ENCODE data around the gene LHX6. TPM values are rescaled to one million over a fixed set of nuclear protein-coding genes. Genes with fewer than 3 reads are reported as not detected.
A peak's percentile ranks its signal among the peaks of the same experiment; 100 is the strongest.

The LHX6 gene
- polyA plus RNA-seq, 4 donors: 0.27 to 7.7 (median 0.78) TPM

DNA sequence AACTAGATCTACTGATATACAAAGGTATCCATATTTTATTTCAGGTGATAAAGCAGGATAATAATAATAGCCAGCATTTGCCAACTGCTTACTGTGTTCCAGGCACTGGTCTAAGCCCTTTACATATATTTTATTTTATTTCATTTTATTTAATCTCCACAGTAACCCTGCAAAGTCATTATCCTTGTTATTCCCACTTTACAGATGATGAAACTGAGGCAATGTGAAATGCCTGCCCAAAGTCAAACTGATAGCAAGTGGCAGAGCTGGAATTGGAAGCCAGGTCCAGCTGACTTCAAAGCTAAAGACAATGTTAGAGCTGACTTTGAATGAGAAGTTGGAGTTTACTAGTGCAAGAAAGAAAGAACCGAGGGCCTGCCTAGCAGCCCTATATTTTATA lies 44.2 kb downstream of the LHX6 start:
- Histone ChIP-seq H3K9me3 (ENCODE audit: control insufficient read depth in 2 of 2, insufficient read depth in 1 of 2, low read depth in 1 of 2, low read length in 1 of 2) (no peaks in the 10 kb centered on the region), H3K4me1 (ENCODE audit: control insufficient read depth in 3 of 3, insufficient read depth in 2 of 3, low read depth in 1 of 3, low read length in 2 of 3) (peaks cover 0 to 11% (median 0%) of the 10 kb centered on the region in 3 donors), H3K27ac (ENCODE audit: low read depth in 1 of 3, low read length in 2 of 3) (no peak overlapping the region), H3K27me3 (ENCODE audit: control insufficient read depth in 3 of 3, insufficient read depth in 3 of 3, low read length in 3 of 3) (peaks cover 0 to 1% (median 0%) of the 10 kb centered on the region in 3 donors), H3K4me3 (ENCODE audit: low read depth in 1 of 3, low read length in 3 of 3) (no peak overlapping the region), H3K36me3 (ENCODE audit: control insufficient read depth in 3 of 3, insufficient read depth in 2 of 3, low read depth in 1 of 3, low read length in 3 of 3) (no peaks in the 10 kb centered on the region)
- 74 to 90% (median 83%) methylated on average over 1 of the region's 1 CpG for WGBS, 3 donors
- DNase-seq (no peak), FAIRE-seq (no peak)

DNA sequence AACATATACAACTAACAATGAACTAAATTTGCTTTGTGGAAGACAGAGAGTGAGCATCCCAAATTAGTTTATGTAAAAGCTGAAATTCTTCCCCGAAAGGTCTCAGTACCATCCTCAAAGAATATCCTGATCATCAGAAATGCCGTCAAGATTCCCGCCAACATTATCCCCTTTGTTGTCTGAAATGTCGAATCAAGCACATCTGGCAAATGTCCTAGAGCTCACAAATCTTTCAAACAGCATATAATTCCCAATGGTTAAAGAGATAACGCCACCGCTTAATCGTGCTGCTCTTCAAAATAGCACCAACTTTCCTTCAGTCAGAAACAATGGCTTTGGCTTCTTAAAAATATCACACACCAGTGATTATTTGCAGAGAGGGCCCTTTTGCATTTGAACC lies 45.3 kb downstream of the LHX6 start:
- Histone ChIP-seq H3K27ac (ENCODE audit: low read depth in 1 of 3, low read length in 2 of 3) (no peak overlapping the region), H3K27me3 (ENCODE audit: control insufficient read depth in 3 of 3, insufficient read depth in 3 of 3, low read length in 3 of 3) (peaks cover 0 to 1% (median 0%) of the 10 kb centered on the region in 3 donors), H3K9me3 (ENCODE audit: control insufficient read depth in 2 of 2, insufficient read depth in 1 of 2, low read depth in 1 of 2, low read length in 1 of 2) (no peaks in the 10 kb centered on the region), H3K36me3 (ENCODE audit: control insufficient read depth in 3 of 3, insufficient read depth in 2 of 3, low read depth in 1 of 3, low read length in 3 of 3) (no peaks in the 10 kb centered on the region), H3K4me1 (ENCODE audit: control insufficient read depth in 3 of 3, insufficient read depth in 2 of 3, low read depth in 1 of 3, low read length in 2 of 3) (peaks cover 0 to 20% (median 4%) of the 10 kb centered on the region in 3 donors), H3K4me3 (ENCODE audit: low read depth in 1 of 3, low read length in 3 of 3) (no peak overlapping the region)
- FAIRE-seq (no peak), DNase-seq (no peak)
- WGBS, 3 donors: 59 to 82% (median 79%) methylated on average over 7 of the region's 7 CpGs

DNA sequence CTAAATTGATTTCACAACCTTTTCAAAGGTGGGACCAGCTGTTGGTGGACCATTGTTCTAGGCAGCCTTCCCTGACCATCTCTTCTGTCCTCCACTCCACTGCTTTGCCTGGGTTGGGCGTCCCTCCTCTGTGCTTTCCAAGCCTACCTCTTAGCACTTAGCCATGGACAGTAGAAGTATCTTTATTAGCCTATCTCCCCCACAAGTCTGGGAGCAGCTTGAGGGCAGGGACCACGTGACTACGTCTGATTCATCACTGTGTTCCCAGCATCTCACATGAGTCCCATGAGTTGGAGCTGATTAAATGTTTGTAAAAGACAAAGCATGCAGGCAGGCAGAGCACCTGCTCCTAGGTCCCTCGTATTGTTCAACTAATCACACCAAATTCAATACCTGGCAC lies 48.1 kb downstream of the LHX6 start:
- DNase-seq (peak in 1 of 2 donors; percentile 80), FAIRE-seq (no peak)
- peaks cover 0 to 22% (median 5%) of the 10 kb centered on the region in 3 donors for H3K4me1 ChIP-seq (ENCODE audit: control insufficient read depth in 3 of 3, insufficient read depth in 2 of 3, low read depth in 1 of 3, low read length in 2 of 3)
- no peak overlapping the region for H3K4me3 ChIP-seq (ENCODE audit: low read depth in 1 of 3, low read length in 3 of 3)
- H3K27me3 ChIP-seq (ENCODE audit: control insufficient read depth in 3 of 3, insufficient read depth in 3 of 3, low read length in 3 of 3): peaks cover 0 to 1% (median 0%) of the 10 kb centered on the region in 3 donors
- no peaks in the 10 kb centered on the region for H3K36me3 ChIP-seq (ENCODE audit: control insufficient read depth in 3 of 3, insufficient read depth in 2 of 3, low read depth in 1 of 3, low read length in 3 of 3)
- no peaks in the 10 kb centered on the region for H3K9me3 ChIP-seq (ENCODE audit: control insufficient read depth in 2 of 2, insufficient read depth in 1 of 2, low read depth in 1 of 2, low read length in 1 of 2)
- 32 to 46% (median 39%) methylated on average over 4 of the region's 4 CpGs for WGBS, 3 donors
- no peak overlapping the region for H3K27ac ChIP-seq (ENCODE audit: low read depth in 1 of 3, low read length in 2 of 3)

DNA sequence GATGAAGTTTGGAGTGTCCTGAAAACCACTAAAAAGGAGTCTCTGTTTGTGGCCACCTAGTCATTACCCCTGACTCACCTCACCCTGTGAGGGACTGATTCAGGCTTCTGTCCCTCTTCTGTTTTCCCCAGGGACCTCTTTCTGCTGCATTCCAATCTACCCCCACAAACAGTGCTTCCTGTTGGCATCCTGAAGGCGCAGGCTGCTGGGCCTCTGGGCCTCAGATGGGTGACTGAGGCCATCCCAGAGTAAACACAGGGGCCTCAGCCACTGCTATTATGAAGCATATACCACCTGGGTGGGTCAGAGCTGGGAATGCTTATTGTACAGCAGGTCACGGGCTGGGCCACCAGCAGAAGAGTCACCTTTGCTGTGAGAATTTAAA lies 49.1 kb downstream of the LHX6 start:
- DNase-seq (peak in 1 of 2 donors; percentile 73), FAIRE-seq (no peak)
- peak overlapping the region in 1 of 3 donors; percentile 82 for H3K27ac ChIP-seq (ENCODE audit: low read depth in 1 of 3, low read length in 2 of 3)
- H3K9me3 ChIP-seq (ENCODE audit: control insufficient read depth in 2 of 2, insufficient read depth in 1 of 2, low read depth in 1 of 2, low read length in 1 of 2): no peaks in the 10 kb centered on the region
- 67 to 84% (median 69%) methylated on average over 2 of the region's 2 CpGs for WGBS, 3 donors
- H3K27me3 ChIP-seq (ENCODE audit: control insufficient read depth in 3 of 3, insufficient read depth in 3 of 3, low read length in 3 of 3): peaks cover 0 to 1% (median 0%) of the 10 kb centered on the region in 3 donors
- H3K36me3 ChIP-seq (ENCODE audit: control insufficient read depth in 3 of 3, insufficient read depth in 2 of 3, low read depth in 1 of 3, low read length in 3 of 3): no peaks in the 10 kb centered on the region
- H3K4me3 ChIP-seq (ENCODE audit: low read depth in 1 of 3, low read length in 3 of 3): no peak overlapping the region
- peaks cover 0 to 22% (median 5%) of the 10 kb centered on the region in 3 donors for H3K4me1 ChIP-seq (ENCODE audit: control insufficient read depth in 3 of 3, insufficient read depth in 2 of 3, low read depth in 1 of 3, low read length in 2 of 3)

DNA sequence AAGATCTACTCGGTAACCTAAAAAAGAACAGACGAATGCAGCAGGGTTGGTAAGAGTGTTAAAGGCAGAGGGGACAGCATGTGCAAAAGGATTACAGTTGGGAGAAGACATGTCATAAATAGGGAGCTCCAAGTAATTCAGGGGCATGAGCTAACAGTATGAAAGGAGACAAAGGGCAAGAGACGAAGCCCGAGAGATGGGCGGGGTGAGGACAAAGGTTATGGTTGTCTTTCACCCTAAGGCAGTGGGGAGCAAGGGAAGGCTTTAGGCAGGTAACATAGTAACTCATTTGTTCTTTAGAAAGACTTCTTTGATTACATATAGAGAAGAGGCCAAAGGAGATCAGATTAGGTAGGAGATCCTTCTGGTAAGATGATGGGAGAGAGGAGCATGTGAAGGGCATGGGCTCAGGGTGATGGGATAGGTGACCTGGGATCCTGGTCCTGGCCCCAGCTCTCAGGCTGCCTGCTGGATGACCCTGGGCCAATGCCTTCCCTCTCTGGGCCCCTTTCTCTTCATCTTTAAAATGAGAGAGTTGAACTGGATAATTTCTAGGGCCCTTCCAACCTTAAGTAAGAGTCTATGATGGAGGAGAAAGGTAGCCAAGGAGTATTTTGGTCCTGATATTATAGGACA lies 49.6 kb downstream of the LHX6 start:
- FAIRE-seq (no peak), DNase-seq (peak; percentile 84 to 89)
- Histone ChIP-seq H3K9me3 (ENCODE audit: control insufficient read depth in 2 of 2, insufficient read depth in 1 of 2, low read depth in 1 of 2, low read length in 1 of 2) (no peaks in the 10 kb centered on the region), H3K27me3 (ENCODE audit: control insufficient read depth in 3 of 3, insufficient read depth in 3 of 3, low read length in 3 of 3) (peaks cover 0 to 1% (median 0%) of the 10 kb centered on the region in 3 donors), H3K27ac (ENCODE audit: low read depth in 1 of 3, low read length in 2 of 3) (peak overlapping the region in 2 of 3 donors; percentile 9 to 82), H3K4me1 (ENCODE audit: control insufficient read depth in 3 of 3, insufficient read depth in 2 of 3, low read depth in 1 of 3, low read length in 2 of 3) (peaks cover 0 to 22% (median 5%) of the 10 kb centered on the region in 3 donors), H3K36me3 (ENCODE audit: control insufficient read depth in 3 of 3, insufficient read depth in 2 of 3, low read depth in 1 of 3, low read length in 3 of 3) (no peaks in the 10 kb centered on the region), H3K4me3 (ENCODE audit: low read depth in 1 of 3, low read length in 3 of 3) (no peak overlapping the region)
- 11 to 57% (median 39%) methylated on average over 5 of the region's 5 CpGs for whole genome bisulfite sequencing, 3 donors

DNA sequence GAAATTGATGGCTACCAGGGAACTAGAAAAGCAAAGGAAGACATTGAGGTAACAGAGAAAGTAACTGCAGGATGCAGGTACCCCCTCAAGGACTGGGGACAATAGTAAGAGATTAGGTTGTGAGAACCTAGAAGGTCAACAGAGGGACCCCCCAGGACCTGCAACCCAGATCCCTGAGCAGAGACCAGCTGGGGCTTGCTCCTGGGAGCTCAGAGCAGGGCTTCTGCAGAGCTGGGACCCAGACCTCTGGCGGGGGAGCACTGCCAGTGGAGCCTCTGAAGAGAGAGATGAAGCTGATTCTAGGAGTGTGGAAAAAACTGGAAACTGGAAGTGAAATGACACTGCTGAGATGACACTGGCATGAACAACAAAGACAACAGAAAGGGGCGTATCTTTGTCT lies 51.8 kb downstream of the LHX6 start:
- Histone ChIP-seq H3K4me3 (ENCODE audit: low read depth in 1 of 3, low read length in 3 of 3) (no peak overlapping the region), H3K27ac (ENCODE audit: low read depth in 1 of 3, low read length in 2 of 3) (no peak overlapping the region), H3K27me3 (ENCODE audit: control insufficient read depth in 3 of 3, insufficient read depth in 3 of 3, low read length in 3 of 3) (peaks cover 0 to 4% (median 2%) of the 10 kb centered on the region in 3 donors), H3K4me1 (ENCODE audit: control insufficient read depth in 3 of 3, insufficient read depth in 2 of 3, low read depth in 1 of 3, low read length in 2 of 3) (peaks cover 0 to 22% (median 5%) of the 10 kb centered on the region in 3 donors), H3K36me3 (ENCODE audit: control insufficient read depth in 3 of 3, insufficient read depth in 2 of 3, low read depth in 1 of 3, low read length in 3 of 3) (no peaks in the 10 kb centered on the region), H3K9me3 (ENCODE audit: control insufficient read depth in 2 of 2, insufficient read depth in 1 of 2, low read depth in 1 of 2, low read length in 1 of 2) (no peaks in the 10 kb centered on the region)
- WGBS, 3 donors: 88 to 92% (median 90%) methylated on average over 2 of the region's 2 CpGs
- FAIRE-seq: no peak
- no peak for DNase-seq

DNA sequence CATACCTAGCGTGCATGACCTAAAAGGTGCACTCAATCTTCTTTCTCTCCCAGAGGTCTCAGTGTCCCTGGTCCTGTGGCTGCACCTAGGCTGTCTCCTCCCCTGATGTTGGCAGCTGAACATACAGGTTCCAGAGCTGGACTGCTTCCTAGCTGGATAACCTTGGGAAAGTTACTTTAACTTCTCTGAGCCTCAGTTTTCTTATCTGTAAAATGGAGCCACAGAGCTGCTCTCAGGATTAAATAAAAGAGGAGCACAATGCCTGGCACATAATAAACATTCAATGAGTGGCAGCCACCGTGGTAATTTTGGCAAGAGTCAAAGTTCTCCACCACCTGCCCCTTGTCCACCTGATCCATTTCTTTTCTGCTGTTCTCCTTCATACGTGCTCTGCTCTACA lies 55.1 kb downstream of the LHX6 start:
- Histone ChIP-seq H3K9me3 (ENCODE audit: control insufficient read depth in 2 of 2, insufficient read depth in 1 of 2, low read depth in 1 of 2, low read length in 1 of 2) (no peaks in the 10 kb centered on the region), H3K27ac (ENCODE audit: low read depth in 1 of 3, low read length in 2 of 3) (no peak overlapping the region), H3K4me1 (ENCODE audit: control insufficient read depth in 3 of 3, insufficient read depth in 2 of 3, low read depth in 1 of 3, low read length in 2 of 3) (peaks cover 0 to 4% (median 2%) of the 10 kb centered on the region in 3 donors), H3K27me3 (ENCODE audit: control insufficient read depth in 3 of 3, insufficient read depth in 3 of 3, low read length in 3 of 3) (peaks cover 0 to 16% (median 5%) of the 10 kb centered on the region in 3 donors), H3K36me3 (ENCODE audit: control insufficient read depth in 3 of 3, insufficient read depth in 2 of 3, low read depth in 1 of 3, low read length in 3 of 3) (no peaks in the 10 kb centered on the region), H3K4me3 (ENCODE audit: low read depth in 1 of 3, low read length in 3 of 3) (no peak overlapping the region)
- FAIRE-seq: no peak
- 65 to 72% (median 70%) methylated on average over 3 of the region's 3 CpGs for whole genome bisulfite sequencing, 3 donors
- no peak for DNase-seq

DNA sequence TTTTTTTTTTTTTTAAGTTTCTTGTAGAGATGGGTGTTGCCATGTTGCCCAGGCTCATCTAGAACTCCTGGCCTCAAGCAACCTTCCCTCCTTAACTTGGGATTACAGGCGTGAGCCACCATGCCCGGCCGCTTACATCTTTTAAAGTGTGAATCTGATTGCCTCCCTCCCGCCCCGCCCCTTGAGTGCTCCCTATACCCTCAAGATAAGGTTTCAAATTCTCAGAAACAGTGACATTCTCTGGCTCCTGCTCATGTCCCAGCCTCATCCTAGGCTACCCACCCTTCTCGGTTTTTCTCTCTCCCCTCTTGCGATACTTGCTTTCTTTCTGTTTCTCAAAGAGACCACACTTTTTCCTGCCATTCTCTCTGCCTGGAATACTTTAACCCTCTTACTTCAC lies 56.6 kb downstream of the LHX6 start:
- WGBS, 3 donors: 78 to 88% (median 79%) methylated on average over 7 of the region's 7 CpGs
- H3K4me3 ChIP-seq (ENCODE audit: low read depth in 1 of 3, low read length in 3 of 3): no peak overlapping the region
- no peak overlapping the region for H3K27ac ChIP-seq (ENCODE audit: low read depth in 1 of 3, low read length in 2 of 3)
- FAIRE-seq (no peak), DNase-seq (no peak)
- peaks cover 0 to 16% (median 5%) of the 10 kb centered on the region in 3 donors for H3K27me3 ChIP-seq (ENCODE audit: control insufficient read depth in 3 of 3, insufficient read depth in 3 of 3, low read length in 3 of 3)
- no peaks in the 10 kb centered on the region for H3K4me1 ChIP-seq (ENCODE audit: control insufficient read depth in 3 of 3, insufficient read depth in 2 of 3, low read depth in 1 of 3, low read length in 2 of 3)
- H3K36me3 ChIP-seq (ENCODE audit: control insufficient read depth in 3 of 3, insufficient read depth in 2 of 3, low read depth in 1 of 3, low read length in 3 of 3): no peaks in the 10 kb centered on the region
- no peaks in the 10 kb centered on the region for H3K9me3 ChIP-seq (ENCODE audit: control insufficient read depth in 2 of 2, insufficient read depth in 1 of 2, low read depth in 1 of 2, low read length in 1 of 2)

DNA sequence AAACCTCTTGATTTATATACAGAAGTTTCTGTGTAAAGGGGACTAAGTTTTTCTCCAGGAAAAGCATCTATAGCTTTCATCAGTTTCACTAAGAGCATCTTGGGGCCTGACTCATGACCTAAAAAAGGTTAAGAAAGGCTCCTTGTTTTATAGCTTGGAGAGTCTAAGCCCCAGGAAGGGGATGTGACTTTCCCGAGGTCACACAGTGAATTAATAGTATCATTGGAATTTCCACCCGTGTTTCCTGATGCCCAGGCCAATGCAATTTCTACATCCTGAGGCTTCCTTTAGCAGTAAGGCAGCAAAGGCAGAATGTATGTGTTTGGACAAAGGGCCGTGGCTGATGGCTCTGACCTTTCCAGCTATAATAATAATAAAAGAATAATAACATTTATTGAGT lies 60.4 kb downstream of the LHX6 start:
- H3K27ac ChIP-seq (ENCODE audit: low read depth in 1 of 3, low read length in 2 of 3): no peak overlapping the region
- no peaks in the 10 kb centered on the region for H3K9me3 ChIP-seq (ENCODE audit: control insufficient read depth in 2 of 2, insufficient read depth in 1 of 2, low read depth in 1 of 2, low read length in 1 of 2)
- H3K4me3 ChIP-seq (ENCODE audit: low read depth in 1 of 3, low read length in 3 of 3): no peak overlapping the region
- H3K36me3 ChIP-seq (ENCODE audit: control insufficient read depth in 3 of 3, insufficient read depth in 2 of 3, low read depth in 1 of 3, low read length in 3 of 3): no peaks in the 10 kb centered on the region
- FAIRE-seq: no peak
- DNase-seq: no peak
- no peaks in the 10 kb centered on the region for H3K4me1 ChIP-seq (ENCODE audit: control insufficient read depth in 3 of 3, insufficient read depth in 2 of 3, low read depth in 1 of 3, low read length in 2 of 3)
- peaks cover 0 to 16% (median 5%) of the 10 kb centered on the region in 3 donors for H3K27me3 ChIP-seq (ENCODE audit: control insufficient read depth in 3 of 3, insufficient read depth in 3 of 3, low read length in 3 of 3)
- 42 to 64% (median 48%) methylated on average over 3 of the region's 3 CpGs for WGBS, 3 donors
